Psoas muscle (tissue), 8 donors: ENCODE data around the gene FHDC1. TPM values are rescaled to one million over a fixed set of nuclear protein-coding genes. Genes with fewer than 3 reads are reported as not detected.

Experiments
- ATAC-seq, 4 donors: fragments of 200-7000 bp; cut with Tn5 transposase; one replicate each; pipeline ENCODE4 v1.9.1; 2020; ENCODE audit warnings: moderate library complexity in 3 of 4, mild to moderate bottlenecking in 2 of 4
- DNase-seq, 2 donors: peaks; one replicate each; pipeline ENCODE4 v3.0.0-alpha.2; 2020
- H3K27ac ChIP-seq: fragments of 200-600 bp; one replicate; pipeline ENCODE4 v1.8.0; 2022
- H3K27me3 ChIP-seq, 3 donors: fragments of 200-600 bp in 1 of 3; one replicate each; pipeline versions ENCODE4 v1.6.1 to v1.8.0; 2013 to 2022; ENCODE audit warnings: low read length in 2 of 3, mild to moderate bottlenecking in 2 of 3, moderate library complexity in 1 of 3; ENCODE audit not compliant: insufficient read depth in 3 of 3
- H3K36me3 ChIP-seq, 2 donors: fragments of 200-600 bp in 1 of 2; one replicate each; pipeline versions ENCODE4 v1.6.1 to v1.8.0; 2013 to 2022; ENCODE audit warnings: low read depth in 1 of 2, mild to moderate bottlenecking in 1 of 2, moderate library complexity in 1 of 2; ENCODE audit not compliant: insufficient read depth in 1 of 2
- H3K4me1 ChIP-seq: fragments of 200-600 bp; one replicate; pipeline ENCODE4 v1.8.0; 2022
- H3K4me3 ChIP-seq: fragments of 200-600 bp; one replicate; pipeline ENCODE4 v1.8.0; 2022; ENCODE audit warnings: mild to moderate bottlenecking
- H3K9me3 ChIP-seq: fragments of 200-600 bp; one replicate; pipeline ENCODE4 v1.8.0; 2022
- WGBS, 3 donors: extraction: QIAGEN DNeasy Blood & Tissue Kit; methylation state at CpG; one replicate each; pipeline versions ENCODE4 v1.1.6 to v1.1.7; 2013; 5-methylcytosine and 5-hydroxymethylcytosine counted together
- intact Hi-C, 2 donors: fragments of 100-400 bp; cut with DNase I; formaldehyde crosslinking; loops; one replicate each; pipeline versions ENCODE4 v1.11.0 to v1.14.2; 2022
- polyA plus RNA-seq, 3 donors: library from polyadenylated mRNA; stranded (reverse); fragments of 200-250 nt; gene quantifications; one replicate each; pipeline ENCODE4 v1.2.3, GENCODE V29; 2013
- total RNA-seq, 4 donors: library from RNA; stranded (reverse); fragmentation: NEBNext Ultra II Directional in 2 of 4; extraction: Animal tissue kit (Norgen Biotek cat#: 25700) in 2 of 4; gene quantifications; one replicate each; pipeline versions ENCODE4 v1.2.1 to v1.2.4, GENCODE V29; 2021 to 2023
- TF ChIP-seq, protein P1 (sequence below): fragments of 200-600 bp; IDR thresholded peaks from one replicate; pipeline ENCODE4 v1.8.0; 2022; ENCODE audit warnings: antibody characterized with exemption
- donor health status: healthy with polysubstance abuse.
- donor health status: DM: no; HTN: no; CAD: no; lungs with moderate emphysema.
- donor health status: Bipolar disorder and iron deficiency.
- donor health status: healthy.
- donor health status: DM: yes; HTN: yes; CAD: no.
- donor health status: DM: no; HTN: no; CAD: no.
- donor health status: DM: no; HTN: no; CAD: no.
- donor health status: DM: yes; HTN: yes; CAD: no.

The FHDC1 gene
- total and polyA plus RNA-seq, 7 donors, result 0.27 to 2.8 (median 0.38) TPM

- Histone ChIP-seq H3K36me3 (no peaks in the 10 kb centered on the region), H3K9me3 (no peaks in the 10 kb centered on the region), H3K27ac (no peak overlapping the region), H3K27me3 (no peaks in the 10 kb centered on the region), H3K4me1 (peaks cover 6% of the 10 kb centered on the region), H3K4me3 (no peak overlapping the region)
- intact Hi-C loops, result no loop called here
- ATAC-seq, result no peak
- no peak for DNase-seq
- TF ChIP-seq, protein P1, sequence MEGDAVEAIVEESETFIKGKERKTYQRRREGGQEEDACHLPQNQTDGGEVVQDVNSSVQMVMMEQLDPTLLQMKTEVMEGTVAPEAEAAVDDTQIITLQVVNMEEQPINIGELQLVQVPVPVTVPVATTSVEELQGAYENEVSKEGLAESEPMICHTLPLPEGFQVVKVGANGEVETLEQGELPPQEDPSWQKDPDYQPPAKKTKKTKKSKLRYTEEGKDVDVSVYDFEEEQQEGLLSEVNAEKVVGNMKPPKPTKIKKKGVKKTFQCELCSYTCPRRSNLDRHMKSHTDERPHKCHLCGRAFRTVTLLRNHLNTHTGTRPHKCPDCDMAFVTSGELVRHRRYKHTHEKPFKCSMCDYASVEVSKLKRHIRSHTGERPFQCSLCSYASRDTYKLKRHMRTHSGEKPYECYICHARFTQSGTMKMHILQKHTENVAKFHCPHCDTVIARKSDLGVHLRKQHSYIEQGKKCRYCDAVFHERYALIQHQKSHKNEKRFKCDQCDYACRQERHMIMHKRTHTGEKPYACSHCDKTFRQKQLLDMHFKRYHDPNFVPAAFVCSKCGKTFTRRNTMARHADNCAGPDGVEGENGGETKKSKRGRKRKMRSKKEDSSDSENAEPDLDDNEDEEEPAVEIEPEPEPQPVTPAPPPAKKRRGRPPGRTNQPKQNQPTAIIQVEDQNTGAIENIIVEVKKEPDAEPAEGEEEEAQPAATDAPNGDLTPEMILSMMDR, result no peak
These were observed 32.5 kb upstream of the FHDC1 start for GRCh38 chr4:152903658-152904057.

GRCh38 chr4:152909901-152910300 is 26.2 kb upstream of the FHDC1 start:
- WGBS, 3 donors, result 89 to 92% (median 90%) methylated on average over 4 of the region's 4 CpGs
- no peak overlapping the region for H3K4me3 ChIP-seq
- H3K27me3 ChIP-seq, result no peaks in the 10 kb centered on the region
- intact Hi-C loops, result no loop called here
- peaks cover 0 to 20% of the 10 kb centered on the region in 2 donors for H3K36me3 ChIP-seq
- DNase-seq, result no peak
- TF ChIP-seq, protein P1, result no peak
- H3K9me3 ChIP-seq, result no peaks in the 10 kb centered on the region
- ATAC-seq, result no peak
- no peaks in the 10 kb centered on the region for H3K4me1 ChIP-seq
- no peak overlapping the region for H3K27ac ChIP-seq

DNA sequence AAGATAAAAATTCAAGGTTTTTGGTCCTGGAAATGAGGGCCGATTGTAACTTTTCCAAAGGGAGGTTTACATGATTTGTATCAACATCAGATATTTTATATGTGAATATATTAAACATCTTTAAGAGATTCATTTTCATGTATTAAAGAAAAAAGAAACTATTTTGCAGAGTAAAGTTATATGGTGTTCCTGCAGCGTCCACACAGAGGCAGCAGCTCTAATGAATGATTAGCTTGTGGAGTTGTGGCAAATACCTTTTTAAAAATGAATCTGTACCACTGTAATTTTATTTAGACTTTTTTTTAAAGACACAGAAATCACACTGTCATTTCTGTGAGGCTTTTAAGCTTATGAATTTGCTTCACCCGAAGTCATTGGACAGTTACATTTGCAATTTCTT is 25.6 kb upstream of the FHDC1 start:
- ATAC-seq (no peak), DNase-seq (no peak)
- TF ChIP-seq, protein P1, result no peak
- Histone ChIP-seq H3K27ac (no peak overlapping the region), H3K36me3 (peaks cover 0 to 20% of the 10 kb centered on the region in 2 donors), H3K4me3 (no peak overlapping the region), H3K9me3 (no peaks in the 10 kb centered on the region), H3K4me1 (no peaks in the 10 kb centered on the region), H3K27me3 (no peaks in the 10 kb centered on the region)
- intact Hi-C loops, result no loop called here
- WGBS, 3 donors, result 67 to 96% (median 83%) methylated on average over 3 of the region's 3 CpGs

DNA sequence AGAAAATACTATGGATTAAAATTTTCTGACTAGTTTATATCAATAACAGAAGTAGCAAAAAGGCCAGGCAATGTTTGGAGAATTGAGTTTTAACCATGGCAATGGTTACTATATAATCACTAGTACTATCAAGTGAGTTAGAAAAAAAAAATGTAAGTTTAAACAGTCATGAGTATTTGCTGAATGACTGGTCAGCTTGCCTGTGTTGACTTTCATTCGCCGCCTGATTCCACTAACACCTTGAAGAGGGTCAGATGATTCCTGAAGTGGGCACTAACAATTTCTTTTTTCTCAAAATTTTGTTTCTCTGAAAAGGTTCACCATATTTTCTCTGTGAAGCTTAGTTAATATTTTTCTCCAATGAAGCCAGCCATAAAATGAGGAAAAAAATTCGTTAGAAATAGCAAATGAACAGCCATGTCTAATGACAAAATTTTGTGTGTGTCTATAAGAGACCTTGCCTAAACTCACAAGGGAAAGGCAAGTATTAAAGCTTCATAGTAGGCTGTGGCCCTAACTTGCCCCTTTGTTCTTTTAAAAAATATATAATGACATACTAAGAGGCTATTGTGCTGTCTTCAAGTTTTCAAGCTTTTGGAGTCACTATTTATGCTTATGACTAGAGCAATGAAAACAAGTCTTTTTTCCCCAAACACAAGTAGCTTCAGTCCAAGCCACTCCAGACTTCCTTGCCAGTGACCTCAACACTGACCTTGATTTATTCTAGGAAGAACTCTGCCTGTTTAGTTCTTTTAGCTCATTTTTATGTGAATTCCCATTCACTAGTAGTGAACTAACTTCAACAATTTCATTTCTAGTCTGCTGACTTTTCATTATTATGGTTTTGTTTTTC is 18.4 kb upstream of the FHDC1 start:
- H3K27me3 ChIP-seq, result no peaks in the 10 kb centered on the region
- peaks cover 4% of the 10 kb centered on the region for H3K9me3 ChIP-seq
- intact Hi-C loops, result no loop called here
- no peak overlapping the region for H3K27ac ChIP-seq
- TF ChIP-seq, protein P1, result no peak
- H3K4me3 ChIP-seq, result no peak overlapping the region
- no peaks in the 10 kb centered on the region for H3K4me1 ChIP-seq
- 89 to 94% (median 91%) methylated on average over 3 of the region's 3 CpGs for WGBS, 3 donors
- H3K36me3 ChIP-seq, result peaks cover 0 to 2% of the 10 kb centered on the region in 2 donors
- no peak for DNase-seq
- ATAC-seq, result no peak
